Measurements from ENCODE around the gene NAALADL2.

- no peak for TF ChIP-seq CTCF (IDR thresholded peaks at IDR 0.05)
- TF ChIP-seq EZH2 (IDR thresholded peaks at IDR 0.05) = no peak
Observed at GRCh38 chr3:175502155-175502554, 643.0 kb downstream of the NAALADL2 start.

Measured in neural progenitor cell (in vitro differentiated cells).